HG03045 (cell line): ENCODE results near the gene CA6.
"Not testable (repeated sequence)": the region's sequence is repeated elsewhere in the genome, so short reads cannot be mapped to it uniquely, and the experiment has no call there.

Experiments used
- ATAC-seq: cut with Tn5 transposase; IDR thresholded peaks from one replicate; pipeline ENCODE4 v1.9.1; 2021; ENCODE audit warnings: mild to moderate bottlenecking, moderate library complexity; ENCODE audit not compliant: unreplicated experiment

Gene CA6

GRCh38 chr1:8968902-8969301, 23.2 kb downstream of the CA6 start:
- ATAC-seq: not testable (repeated sequence)

- no peak for ATAC-seq
Observed at GRCh38 chr1:8969937-8970336, 24.3 kb downstream of the CA6 start.

GRCh38 chr1:8970870-8971337, 25.2 kb downstream of the CA6 start:
- ATAC-seq: no peak

- no peak for ATAC-seq
Observed at GRCh38 chr1:8974551-8974950, 28.9 kb downstream of the CA6 start.

- ATAC-seq: no peak
Observed at GRCh38 chr1:8976338-8976737, 30.7 kb downstream of the CA6 start.

GRCh38 chr1:8976896-8977450, 31.3 kb downstream of the CA6 start:
- no peak for ATAC-seq

GRCh38 chr1:8980656-8981055, 35.0 kb downstream of the CA6 start:
- ATAC-seq: no peak

GRCh38 chr1:8981169-8981568, 35.5 kb downstream of the CA6 start:
- ATAC-seq: no peak

- no peak for ATAC-seq
Observed at GRCh38 chr1:8984203-8984602, 38.5 kb downstream of the CA6 start.

- no peak for ATAC-seq
Observed at GRCh38 chr1:8984990-8985389, 39.3 kb downstream of the CA6 start.

- no peak for ATAC-seq
Observed at GRCh38 chr1:8985915-8986813, 40.5 kb downstream of the CA6 start.

GRCh38 chr1:8986814-8987190, 41.1 kb downstream of the CA6 start:
- ATAC-seq: no peak

- no peak for ATAC-seq
Observed at GRCh38 chr1:8987881-8988617, 42.4 kb downstream of the CA6 start.

GRCh38 chr1:8988618-8988967, 42.9 kb downstream of the CA6 start:
- no peak for ATAC-seq

GRCh38 chr1:8989061-8989460, 43.4 kb downstream of the CA6 start:
- no peak for ATAC-seq

GRCh38 chr1:8989821-8990220, 44.2 kb downstream of the CA6 start:
- no peak for ATAC-seq

- ATAC-seq: no peak
Observed at GRCh38 chr1:8992936-8993687, 47.4 kb downstream of the CA6 start.

GRCh38 chr1:8993962-8994675, 48.5 kb downstream of the CA6 start:
- ATAC-seq: not testable (repeated sequence)

- ATAC-seq: not testable (repeated sequence)
Observed at GRCh38 chr1:9001534-9002214, 56.0 kb downstream of the CA6 start.

GRCh38 chr1:9002215-9002560, 56.5 kb downstream of the CA6 start:
- ATAC-seq: not testable (repeated sequence)
